Activated CD4-positive, alpha-beta T cell treated with anti-CD3 and anti-CD28 coated beads, Interleukin-2, amount 10 ng/mL, durations not matched to agents 7 days and 5 days (primary cell): ENCODE measurements around the gene DPP10. TPM values are rescaled to one million over a fixed set of nuclear protein-coding genes. Genes with fewer than 3 reads are reported as not detected.
"Not testable (repeated sequence)": the region's sequence is repeated elsewhere in the genome, so short reads cannot be mapped to it uniquely, and the experiment has no call there.

Experiments used
- CTCF ChIA-PET: fragments of 350-600 bp; sonication (Branson Sonifier 250); formaldehyde crosslinking; loops from one replicate; lab custom pipeline; 2021; ENCODE audit warnings: antibody characterized with exemption; lab: Charles Lee
- POLR2A ChIA-PET: fragments of 350-600 bp; sonication (Branson Sonifier 250); formaldehyde crosslinking; loops from one replicate; lab custom pipeline; 2021; ENCODE audit warnings: antibody characterized with exemption; lab: Charles Lee
- DNase-seq: peaks from one replicate; pipeline ENCODE4 v3.0.0-alpha.2; 2020
- H3K27ac Mint-ChIP-seq: one replicate; pipeline ENCODE4 v1.8.0; 2021; ENCODE audit warnings: mild to moderate bottlenecking, moderate library complexity, mixed read lengths
- H3K27me3 Mint-ChIP-seq: one replicate; pipeline ENCODE4 v1.8.0; 2021; ENCODE audit warnings: mixed read lengths
- H3K36me3 Mint-ChIP-seq: one replicate; pipeline ENCODE4 v1.8.0; 2021; ENCODE audit warnings: low read depth, mixed read lengths
- H3K4me1 Mint-ChIP-seq: one replicate; pipeline ENCODE4 v1.8.0; 2021; ENCODE audit warnings: mixed read lengths
- H3K4me3 Mint-ChIP-seq: one replicate; pipeline ENCODE4 v1.8.0; 2021; ENCODE audit warnings: mild to moderate bottlenecking, moderate library complexity, mixed read lengths
- H3K9me3 Mint-ChIP-seq: one replicate; pipeline ENCODE4 v1.8.0; 2021; ENCODE audit warnings: mixed read lengths
- total RNA-seq, 2 experiments: library from RNA; stranded (reverse); gene quantifications; one replicate each; pipeline ENCODE4 v1.2.3, GENCODE V29; 2021

Gene DPP10
- total RNA-seq, 2 experiments from 2014 or later = not detected

GRCh38 chr2:115070002-115070401 lies 627.6 kb downstream of the DPP10 start:
- no peak for DNase-seq
- H3K27ac Mint-ChIP-seq = no peak overlapping the region
- no peak overlapping the region for H3K4me3 Mint-ChIP-seq
- POLR2A ChIA-PET = no interaction called here
- H3K27me3 Mint-ChIP-seq = no peaks in the 10 kb centered on the region
- no peaks in the 10 kb centered on the region for H3K36me3 Mint-ChIP-seq
- CTCF ChIA-PET = no interaction called here
- no peaks in the 10 kb centered on the region for H3K4me1 Mint-ChIP-seq
- peaks cover 7% of the 10 kb centered on the region for H3K9me3 Mint-ChIP-seq

GRCh38 chr2:115071534-115071933 lies 629.1 kb downstream of the DPP10 start:
- H3K4me3 Mint-ChIP-seq = no peak overlapping the region
- H3K9me3 Mint-ChIP-seq = peaks cover 7% of the 10 kb centered on the region
- H3K4me1 Mint-ChIP-seq = no peaks in the 10 kb centered on the region
- ChIA-PET POLR2A (no interaction called here), CTCF (no interaction called here)
- H3K36me3 Mint-ChIP-seq = no peaks in the 10 kb centered on the region
- no peak for DNase-seq
- H3K27ac Mint-ChIP-seq = no peak overlapping the region
- H3K27me3 Mint-ChIP-seq = no peaks in the 10 kb centered on the region

- Mint-ChIP-seq H3K4me3 (no peak overlapping the region), H3K36me3 (no peaks in the 10 kb centered on the region), H3K9me3 (peaks cover 5% of the 10 kb centered on the region), H3K4me1 (no peaks in the 10 kb centered on the region), H3K27me3 (no peaks in the 10 kb centered on the region), H3K27ac (no peak overlapping the region)
- ChIA-PET POLR2A (no interaction called here), CTCF (no interaction called here)
- no peak for DNase-seq
Measured at GRCh38 chr2:115075800-115076199, 633.4 kb downstream of the DPP10 start.

GRCh38 chr2:115077626-115078025 lies 635.2 kb downstream of the DPP10 start:
- DNase-seq = no peak
- H3K36me3 Mint-ChIP-seq = no peaks in the 10 kb centered on the region
- H3K9me3 Mint-ChIP-seq = peaks cover 5% of the 10 kb centered on the region
- no peaks in the 10 kb centered on the region for H3K4me1 Mint-ChIP-seq
- POLR2A ChIA-PET = interaction anchor here (0.6 kb wide), 1 partner anchor 21 kb away, joined by 4 read pairs; no protein-coding TSS in a partner anchor
- H3K4me3 Mint-ChIP-seq = no peak overlapping the region
- CTCF ChIA-PET = no interaction called here
- no peaks in the 10 kb centered on the region for H3K27me3 Mint-ChIP-seq
- no peak overlapping the region for H3K27ac Mint-ChIP-seq

- Mint-ChIP-seq H3K27me3 (no peaks in the 10 kb centered on the region), H3K9me3 (peaks cover 11% of the 10 kb centered on the region), H3K4me1 (no peaks in the 10 kb centered on the region), H3K27ac (no peak overlapping the region), H3K4me3 (no peak overlapping the region), H3K36me3 (no peaks in the 10 kb centered on the region)
- CTCF ChIA-PET = no interaction called here
- POLR2A ChIA-PET = no interaction called here
- DNase-seq = no peak
Measured at GRCh38 chr2:115083225-115083624, 640.8 kb downstream of the DPP10 start.

GRCh38 chr2:115083711-115084110 lies 641.3 kb downstream of the DPP10 start:
- no peaks in the 10 kb centered on the region for H3K36me3 Mint-ChIP-seq
- POLR2A ChIA-PET = no interaction called here
- H3K27me3 Mint-ChIP-seq = no peaks in the 10 kb centered on the region
- H3K9me3 Mint-ChIP-seq = peaks cover 11% of the 10 kb centered on the region
- no peaks in the 10 kb centered on the region for H3K4me1 Mint-ChIP-seq
- CTCF ChIA-PET = no interaction called here
- no peak overlapping the region for H3K27ac Mint-ChIP-seq
- no peak overlapping the region for H3K4me3 Mint-ChIP-seq
- DNase-seq = no peak

- Mint-ChIP-seq H3K27me3 (no peaks in the 10 kb centered on the region), H3K4me1 (no peaks in the 10 kb centered on the region), H3K4me3 (no peak overlapping the region), H3K27ac (no peak overlapping the region), H3K36me3 (no peaks in the 10 kb centered on the region), H3K9me3 (peaks cover 17% of the 10 kb centered on the region)
- no peak for DNase-seq
- ChIA-PET POLR2A (no interaction called here), CTCF (interaction anchor here (0.6 kb wide), 1 partner anchor 1299 kb away, joined by 3 read pairs; no protein-coding TSS in a partner anchor)
Measured at GRCh38 chr2:115084446-115084845, 642.0 kb downstream of the DPP10 start.

- not testable (repeated sequence) for H3K27me3 Mint-ChIP-seq
Measured at GRCh38 chr2:115086051-115086620, 643.7 kb downstream of the DPP10 start.

GRCh38 chr2:115094441-115094840 lies 652.0 kb downstream of the DPP10 start:
- no peak for DNase-seq
- ChIA-PET POLR2A (no interaction called here), CTCF (no interaction called here)
- H3K36me3 Mint-ChIP-seq = no peaks in the 10 kb centered on the region
- H3K4me1 Mint-ChIP-seq = no peaks in the 10 kb centered on the region
- H3K27me3 Mint-ChIP-seq = no peaks in the 10 kb centered on the region
- no peak overlapping the region for H3K4me3 Mint-ChIP-seq
- no peak overlapping the region for H3K27ac Mint-ChIP-seq
- H3K9me3 Mint-ChIP-seq = peaks cover 3% of the 10 kb centered on the region

More at GRCh38 chr2:115086051-115086620, 643.7 kb downstream of the DPP10 start:
- H3K27ac Mint-ChIP-seq, CTCF ChIA-PET, DNase-seq, POLR2A ChIA-PET, H3K36me3 Mint-ChIP-seq, H3K4me3 Mint-ChIP-seq, H3K4me1 Mint-ChIP-seq: not testable (repeated sequence)
- H3K9me3 Mint-ChIP-seq = peaks cover 18% of the 10 kb centered on the region

GRCh38 chr2:115105966-115106365 lies 663.5 kb downstream of the DPP10 start:
- no peaks in the 10 kb centered on the region for H3K36me3 Mint-ChIP-seq
- ChIA-PET CTCF (no interaction called here), POLR2A (no interaction called here)
- no peaks in the 10 kb centered on the region for H3K4me1 Mint-ChIP-seq
- no peak overlapping the region for H3K27ac Mint-ChIP-seq
- peaks cover 4% of the 10 kb centered on the region for H3K9me3 Mint-ChIP-seq
- DNase-seq = no peak
- no peak overlapping the region for H3K4me3 Mint-ChIP-seq
- no peaks in the 10 kb centered on the region for H3K27me3 Mint-ChIP-seq

- POLR2A ChIA-PET = no interaction called here
- no peak for DNase-seq
- Mint-ChIP-seq H3K9me3 (no peaks in the 10 kb centered on the region), H3K36me3 (no peaks in the 10 kb centered on the region), H3K27me3 (no peaks in the 10 kb centered on the region), H3K4me3 (no peak overlapping the region), H3K27ac (no peak overlapping the region), H3K4me1 (no peaks in the 10 kb centered on the region)
- CTCF ChIA-PET = no interaction called here
Measured at GRCh38 chr2:115115135-115115534, 672.7 kb downstream of the DPP10 start.

- Mint-ChIP-seq H3K9me3 (no peaks in the 10 kb centered on the region), H3K4me3 (no peak overlapping the region), H3K27me3 (no peaks in the 10 kb centered on the region), H3K36me3 (no peaks in the 10 kb centered on the region), H3K27ac (no peak overlapping the region), H3K4me1 (no peaks in the 10 kb centered on the region)
- CTCF ChIA-PET = no interaction called here
- POLR2A ChIA-PET = no interaction called here
- no peak for DNase-seq
Measured at GRCh38 chr2:115118306-115118705, 675.9 kb downstream of the DPP10 start.

GRCh38 chr2:115119086-115119485 lies 676.6 kb downstream of the DPP10 start:
- Mint-ChIP-seq H3K27me3 (no peaks in the 10 kb centered on the region), H3K4me1 (no peaks in the 10 kb centered on the region), H3K9me3 (no peaks in the 10 kb centered on the region), H3K4me3 (no peak overlapping the region), H3K36me3 (no peaks in the 10 kb centered on the region), H3K27ac (no peak overlapping the region)
- CTCF ChIA-PET = no interaction called here
- POLR2A ChIA-PET = no interaction called here
- no peak for DNase-seq

- Mint-ChIP-seq H3K4me3 (no peak overlapping the region), H3K36me3 (no peaks in the 10 kb centered on the region), H3K4me1 (no peaks in the 10 kb centered on the region), H3K27ac (no peak overlapping the region), H3K27me3 (no peaks in the 10 kb centered on the region), H3K9me3 (no peaks in the 10 kb centered on the region)
- ChIA-PET CTCF (no interaction called here), POLR2A (no interaction called here)
- DNase-seq = no peak
Measured at GRCh38 chr2:115122701-115123100, 680.3 kb downstream of the DPP10 start.
